ENCODE data around the gene EPC1. TPM values are rescaled to one million over a fixed set of nuclear protein-coding genes. Genes with fewer than 3 reads are reported as not detected.

The EPC1 gene
- total and polyA plus RNA-seq, 2 of the 8 experiments (the other 6 are each of a cell fraction or from before 2014, with no cell fraction given): 23.7 to 42.3 TPM

DNA sequence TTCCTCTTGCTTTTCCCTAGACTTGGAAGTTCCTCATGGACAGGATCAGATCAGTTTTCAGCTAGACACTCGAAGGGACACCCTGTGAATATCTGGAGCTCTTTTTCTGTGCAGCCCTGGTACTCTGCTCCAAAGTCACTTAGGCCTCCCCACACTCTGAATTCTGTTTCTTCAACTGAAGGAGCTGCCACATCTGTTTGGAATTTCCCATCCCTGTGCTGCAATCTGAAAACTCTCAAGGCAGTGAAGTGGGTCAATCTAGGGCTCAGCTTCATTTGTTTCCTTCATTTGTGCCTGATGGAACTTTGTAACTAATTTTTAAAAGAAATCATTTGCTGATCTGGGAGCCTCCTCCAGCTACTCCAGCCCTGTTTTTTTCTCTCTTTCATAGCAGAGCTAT, 9.6 kb downstream of the EPC1 start:
- FAIRE-seq (no peak), DNase-seq (ENCODE audit: low read depth in 1 of 2, low spot score in 2 of 2) (no peak)
- H3K4me1 ChIP-seq (replicated peaks in 1 of 4; ENCODE audit: control insufficient read depth in 3 of 4, insufficient read depth in 4 of 4, low read length in 3 of 4): peaks cover 0 to 4% (median 1%) of the 10 kb centered on the region in 4 experiments; a peak in 3 of 7 replicates
- H4K91ac ChIP-seq (replicated peaks; ENCODE audit: insufficient read length, low read length): no peak overlapping the region
- H3K23ac ChIP-seq (ENCODE audit: insufficient read length): no peak overlapping the region
- H3K27ac ChIP-seq (ENCODE audit: low read depth, low read length): no peak overlapping the region
- H3K79me1 ChIP-seq (ENCODE audit: low read depth, low read length): peaks cover 4% of the 10 kb centered on the region
- peaks cover 28 to 99% of the 10 kb centered on the region in 2 experiments for H3K79me2 ChIP-seq (ENCODE audit: control insufficient read depth in 1 of 2, insufficient read depth in 2 of 2, low read length in 2 of 2)
- no peak overlapping the region for H2BK20ac ChIP-seq (ENCODE audit: low read length)
- H3K4me3 ChIP-seq (ENCODE audit: extremely low read depth in 1 of 4, insufficient read depth in 2 of 4, low read depth in 3 of 4, low read length in 4 of 4): no peak overlapping the region
- no peaks in the 10 kb centered on the region for H3K36me3 ChIP-seq (ENCODE audit: control insufficient read depth in 2 of 4, insufficient read depth in 4 of 4, low read length in 3 of 4)
- H3K4ac ChIP-seq (replicated peaks; ENCODE audit: insufficient read length, low read depth, low read length): no peak overlapping the region
- peaks cover 9 to 12% of the 10 kb centered on the region in 2 experiments for H4K20me1 ChIP-seq (replicated peaks in 1 of 2; ENCODE audit: control insufficient read depth in 1 of 2, insufficient read depth in 2 of 2, low read length in 2 of 2)
- TF ChIP-seq SP4 (IDR thresholded peaks at IDR 0.05; ENCODE audit: low read length) (no peak), POLR2A (IDR thresholded peaks at IDR 0.05; ENCODE audit: control extremely low read depth in 1 of 2, low read depth in 2 of 2, low read length in 2 of 2) (0 out of 3 replicates have a peak, but pooled peaks of 1 of the 2 experiments have one; percentile 23)
- H4K5ac ChIP-seq (ENCODE audit: insufficient read length, low read depth, low read length): no peak overlapping the region
- H3K27me3 ChIP-seq (replicated peaks in 1 of 4; ENCODE audit: control insufficient read depth in 3 of 4, extremely low read depth in 1 of 4, insufficient read depth in 3 of 4, low read length in 3 of 4): no peaks in the 10 kb centered on the region
- ChIA-PET CTCF (ENCODE audit: partially characterized antibody) (interaction anchor here (1.2 to 4.3 kb wide), 7 partner anchors 8 to 80 kb away, joined by 3 to 18 read pairs (median 6); no protein-coding TSS in a partner anchor), POLR2A (ENCODE audit: partially characterized antibody) (interaction anchor here (0.7 to 2.4 kb wide), 5 partner anchors 9 to 121 kb away, joined by 3 to 10 read pairs (median 6); partner anchors contain the start of gene EPC1)
- WGBS, 2 experiments (ENCODE audit: extremely low coverage in 1 of 2, insufficient coverage in 1 of 2, insufficient read length in 1 of 2, insufficient replicate concordance in 2 of 2, low coverage in 1 of 2, low lambda C conversion rate in 2 of 2, missing lambda C conversion rate in 1 of 2): 94% methylated on average over 1 of the region's 1 CpG; no CpG with 5 or more reads in 1 of the 2 experiments
- no peak overlapping the region for H3K14ac ChIP-seq (ENCODE audit: insufficient read length)
- no peak overlapping the region for H2AFZ ChIP-seq (ENCODE audit: low read length)
- no peak overlapping the region for H2BK12ac ChIP-seq (ENCODE audit: low read depth, low read length)
- H2BK5ac ChIP-seq (ENCODE audit: low read depth, low read length): no peak overlapping the region
- H3K23me2 ChIP-seq (ENCODE audit: low read depth, low read length): no peaks in the 10 kb centered on the region
- no peak overlapping the region for H4K8ac ChIP-seq (ENCODE audit: extremely low read depth, insufficient read depth, low read length)
- no peaks in the 10 kb centered on the region for H3K9me3 ChIP-seq (ENCODE audit: insufficient read depth in 2 of 2, low read depth in 1 of 2, low read length in 1 of 2)
- H2BK15ac ChIP-seq (ENCODE audit: low read length): no peak overlapping the region
- H3K9ac ChIP-seq (replicated peaks in 1 of 4; ENCODE audit: extremely low read depth in 1 of 4, low read depth in 3 of 4, low read length in 3 of 4): no peak overlapping the region
- no peak overlapping the region for H2AK5ac ChIP-seq (ENCODE audit: low read depth, low read length)
- H3K56ac ChIP-seq (replicated peaks; ENCODE audit: insufficient read length, low read depth, low read length): no peak overlapping the region
- no peak overlapping the region for H3K4me2 ChIP-seq (ENCODE audit: insufficient read depth in 1 of 2, low read depth in 2 of 2, low read length in 2 of 2)
- H3K18ac ChIP-seq (ENCODE audit: extremely low read depth, low read length): no peak overlapping the region
- H2BK120ac ChIP-seq (replicated peaks; ENCODE audit: low read depth, low read length): no peak overlapping the region

Measured in H1 (cell line).